ENCODE measurements around the gene SERPINI1.

Gene SERPINI1

GRCh38 chr3:167734498-167735232 is 856 bp upstream of the SERPINI1 start, which contains the start of gene PDCD10:
TSS of gene PDCD10 (minus strand) at chr3:167734892. CDS start at chr3:167720157, 14,735 bp downstream.
- peak; percentile 99 for DNase-seq

- DNase-seq = no peak
These were observed 805 bp downstream of the SERPINI1 start for GRCh38 chr3:167736264-167736787.

GRCh38 chr3:167736997-167737396 is 1.5 kb downstream of the SERPINI1 start:
- no peak for DNase-seq

GRCh38 chr3:167738037-167738436 is 2.5 kb downstream of the SERPINI1 start:
- DNase-seq = no peak

- no peak for DNase-seq
These were observed 3.8 kb downstream of the SERPINI1 start for GRCh38 chr3:167739190-167739810.

GRCh38 chr3:167740961-167741587 is 5.6 kb downstream of the SERPINI1 start:
- peak; percentile 16 for DNase-seq

- DNase-seq = no peak
These were observed 6.8 kb downstream of the SERPINI1 start for GRCh38 chr3:167742338-167742737.

- DNase-seq = peak; percentile 9
These were observed 8.3 kb downstream of the SERPINI1 start for GRCh38 chr3:167743799-167744198.

- no peak for DNase-seq
These were observed 13.7 kb downstream of the SERPINI1 start for GRCh38 chr3:167749209-167749608.

- no peak for DNase-seq
These were observed 14.2 kb downstream of the SERPINI1 start for GRCh38 chr3:167749728-167750127.

GRCh38 chr3:167750272-167750971 is 14.9 kb downstream of the SERPINI1 start:
- DNase-seq = no peak

- no peak for DNase-seq
These were observed 18.5 kb downstream of the SERPINI1 start for GRCh38 chr3:167754049-167754448.

GRCh38 chr3:167761302-167761701 is 25.8 kb downstream of the SERPINI1 start:
- no peak for DNase-seq

GRCh38 chr3:167762296-167762695 is 26.8 kb downstream of the SERPINI1 start:
- DNase-seq = no peak

- DNase-seq = no peak
These were observed 37.5 kb downstream of the SERPINI1 start for GRCh38 chr3:167772992-167773391.

- DNase-seq = no peak
These were observed 38.1 kb downstream of the SERPINI1 start for GRCh38 chr3:167773584-167773983.

GRCh38 chr3:167776066-167776685 is 40.7 kb downstream of the SERPINI1 start:
- no peak for DNase-seq

GRCh38 chr3:167777356-167777755 is 41.8 kb downstream of the SERPINI1 start:
- no peak for DNase-seq

- no peak for DNase-seq
These were observed 44.8 kb downstream of the SERPINI1 start for GRCh38 chr3:167780214-167780883.

GRCh38 chr3:167783781-167784180 is 48.3 kb downstream of the SERPINI1 start:
- DNase-seq = no peak

- no peak for DNase-seq
These were observed 50.3 kb downstream of the SERPINI1 start for GRCh38 chr3:167785790-167786189.

- no peak for DNase-seq
These were observed 51.9 kb downstream of the SERPINI1 start for GRCh38 chr3:167787440-167787839.
